Adipocyte (in vitro differentiated cells): Measurements from ENCODE around the gene ARHGAP24.
A peak's percentile ranks its signal among the peaks of the same experiment; 100 is the strongest.
"Not testable (repeated sequence)": the region's sequence is repeated elsewhere in the genome, so short reads cannot be mapped to it uniquely, and the experiment has no call there.

ENCODE experiments used
- DNase-seq: peaks from one replicate; pipeline ENCODE4 v3.0.0-alpha.2; 2015; ENCODE audit warnings: low read depth
- H3K27me3 ChIP-seq: replicated peaks from 2 replicates; pipeline ENCODE4 v1.7.0; 2013; ENCODE audit warnings: mild to moderate bottlenecking, low read length, moderate library complexity; ENCODE audit not compliant: control insufficient read depth, insufficient read depth
- H3K36me3 ChIP-seq: 2 replicates; pipeline ENCODE4 v1.7.0; 2013; ENCODE audit warnings: low read length, mild to moderate bottlenecking, moderate library complexity; ENCODE audit not compliant: control insufficient read depth, insufficient read depth, severe bottlenecking
- H3K4me1 ChIP-seq: 2 replicates; pipeline ENCODE4 v1.7.0; 2013; ENCODE audit warnings: mild to moderate bottlenecking, low read length, moderate library complexity; ENCODE audit not compliant: control insufficient read depth, insufficient read depth
- H3K4me3 ChIP-seq: 2 replicates; pipeline ENCODE4 v1.7.0; 2013; ENCODE audit warnings: mild to moderate bottlenecking, low read length, moderate library complexity
- H3K9ac ChIP-seq: 2 replicates; pipeline ENCODE4 v1.7.0; 2013; ENCODE audit warnings: mild to moderate bottlenecking, low read length, moderate library complexity
- H3K9me3 ChIP-seq: 2 replicates; pipeline ENCODE4 v1.7.0; 2013; ENCODE audit warnings: mild to moderate bottlenecking, low read length, moderate library complexity; ENCODE audit not compliant: control insufficient read depth

The ARHGAP24 gene

DNA sequence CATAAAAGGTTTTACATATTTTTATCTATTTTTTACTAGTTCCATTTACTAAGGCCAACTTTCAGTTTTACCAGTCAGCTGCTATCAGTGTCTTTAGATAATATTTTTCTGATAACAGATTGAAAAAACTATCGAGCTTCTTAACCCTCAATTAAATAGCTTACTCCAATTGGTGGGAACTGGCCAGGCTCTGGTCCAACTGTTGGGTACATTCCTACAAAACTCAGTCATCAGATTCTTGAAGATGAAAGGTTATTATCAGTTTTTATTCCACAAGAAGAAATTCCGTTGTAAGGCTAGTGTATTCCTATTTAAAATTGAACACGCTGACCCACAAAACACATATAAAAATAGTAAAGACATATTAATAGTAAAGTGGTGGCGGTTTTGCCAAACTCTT is 538.7 kb downstream of the ARHGAP24 start:
- Histone ChIP-seq H3K4me3 (peak overlapping the region; percentile 10), H3K36me3 (no peaks in the 10 kb centered on the region), H3K9ac (peak overlapping the region; percentile 45), H3K27me3 (no peaks in the 10 kb centered on the region), H3K4me1 (peaks cover 51% of the 10 kb centered on the region), H3K9me3 (no peaks in the 10 kb centered on the region)
- DNase-seq, result peak; percentile 43

DNA sequence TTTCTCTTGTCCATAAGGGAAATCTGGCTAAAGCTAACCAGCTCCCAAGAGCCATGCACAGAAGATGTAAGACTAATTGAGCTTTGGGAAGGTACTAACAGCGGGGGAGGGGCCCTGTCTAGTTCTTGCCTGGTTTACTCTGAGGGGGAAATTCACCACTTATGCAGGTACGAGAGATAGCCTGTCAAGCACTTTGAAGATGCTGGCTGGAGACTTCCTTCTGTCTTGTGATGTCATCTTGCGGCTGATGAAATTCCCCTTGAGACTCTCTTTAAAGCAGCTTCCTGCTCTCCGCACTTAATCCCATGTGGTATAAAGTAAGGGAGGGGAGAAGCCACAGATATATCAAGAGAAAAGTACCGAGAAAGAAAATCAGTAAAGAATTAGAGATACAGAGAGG is 539.6 kb downstream of the ARHGAP24 start:
- peak overlapping the region; percentile 10 for H3K4me3 ChIP-seq
- H3K27me3 ChIP-seq, result no peaks in the 10 kb centered on the region
- H3K36me3 ChIP-seq, result no peaks in the 10 kb centered on the region
- peaks cover 51% of the 10 kb centered on the region for H3K4me1 ChIP-seq
- H3K9me3 ChIP-seq, result no peaks in the 10 kb centered on the region
- H3K9ac ChIP-seq, result no peak overlapping the region
- DNase-seq, result no peak

DNA sequence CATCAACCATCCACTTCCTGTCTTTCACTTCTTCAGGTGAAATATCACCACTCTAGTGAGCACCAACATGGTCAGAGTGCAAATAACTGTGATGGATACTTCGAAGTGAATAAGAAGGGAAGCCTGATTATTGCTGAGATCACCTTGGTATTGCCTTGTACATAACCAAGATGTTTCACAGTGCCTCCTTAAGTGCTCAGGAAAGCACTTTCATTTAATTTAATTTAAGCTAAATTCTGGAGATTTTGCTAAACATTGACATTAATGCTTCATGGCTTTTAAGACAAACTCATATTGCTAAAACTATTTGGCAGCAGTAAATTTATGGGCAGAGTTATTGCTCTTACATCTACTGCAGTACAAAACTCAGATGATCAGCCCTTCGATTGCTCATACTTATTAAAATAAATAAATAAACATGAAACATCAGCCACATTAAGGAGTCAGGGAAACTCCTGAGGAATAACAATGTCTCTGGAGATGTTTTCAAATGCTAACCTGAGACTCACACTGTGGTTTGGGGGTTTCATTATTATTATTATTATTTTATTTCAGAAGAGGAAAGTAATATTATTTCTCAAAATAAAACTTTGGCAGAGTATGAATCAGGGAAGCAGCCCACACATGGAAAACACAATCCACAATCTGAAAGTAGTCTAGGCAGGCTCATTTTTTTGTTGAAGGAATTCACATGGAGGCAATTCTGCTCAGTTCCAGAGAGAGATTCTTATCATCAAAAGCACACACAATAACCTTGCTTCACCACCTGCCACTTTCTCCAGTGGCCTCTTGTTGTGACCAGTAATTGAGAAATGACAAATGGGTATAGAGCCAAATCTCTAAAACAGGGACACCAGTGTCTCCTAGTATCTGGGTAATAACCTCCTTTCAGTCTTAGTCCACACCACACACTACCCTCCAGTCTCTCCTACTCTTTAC is 540.7 kb downstream of the ARHGAP24 start:
- Histone ChIP-seq H3K4me1 (peaks cover 47% of the 10 kb centered on the region), H3K36me3 (no peaks in the 10 kb centered on the region), H3K9me3 (no peaks in the 10 kb centered on the region), H3K27me3 (no peaks in the 10 kb centered on the region), H3K9ac (no peak overlapping the region), H3K4me3 (no peak overlapping the region)
- DNase-seq, result peak; percentile 9

DNA sequence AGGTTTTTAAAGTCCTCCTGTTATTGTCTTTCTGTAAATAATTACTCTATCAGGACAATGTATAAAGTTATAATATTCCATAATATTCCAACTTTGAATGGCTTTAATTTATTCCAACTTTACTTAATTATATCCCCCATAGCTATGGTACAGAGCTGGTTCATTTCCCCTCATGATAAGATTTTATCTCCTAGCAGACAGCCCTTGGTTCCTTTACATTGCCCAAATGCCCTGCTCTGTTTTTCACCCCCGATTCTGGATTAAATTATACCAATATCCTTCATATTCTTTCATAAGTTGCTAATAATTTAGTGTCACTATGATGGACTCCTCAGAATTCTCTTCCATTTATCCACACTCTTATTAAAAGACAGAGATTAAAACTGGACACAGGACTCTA is 544.4 kb downstream of the ARHGAP24 start:
- no peak overlapping the region for H3K9ac ChIP-seq
- no peak for DNase-seq
- peaks cover 19% of the 10 kb centered on the region for H3K4me1 ChIP-seq
- H3K27me3 ChIP-seq, result no peaks in the 10 kb centered on the region
- no peaks in the 10 kb centered on the region for H3K9me3 ChIP-seq
- H3K4me3 ChIP-seq, result no peak overlapping the region
- H3K36me3 ChIP-seq, result no peaks in the 10 kb centered on the region

DNA sequence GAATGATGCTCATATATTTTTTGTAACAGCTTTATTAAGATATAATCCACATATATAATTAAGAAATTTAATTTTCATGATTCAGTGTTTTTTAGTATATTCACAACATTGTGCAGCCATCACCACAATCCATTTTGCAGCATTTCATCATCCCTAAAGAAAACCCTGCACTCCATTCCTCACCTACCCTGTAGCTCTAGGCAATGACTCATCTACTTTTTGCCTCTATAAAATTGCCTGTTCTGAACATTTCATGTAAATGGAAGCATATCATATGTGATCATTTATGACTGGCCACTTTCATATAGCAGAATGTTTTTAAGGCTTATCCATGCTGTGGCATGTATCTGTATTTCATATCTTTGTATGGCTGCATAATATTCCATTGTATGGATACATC is 545.0 kb downstream of the ARHGAP24 start:
- Histone ChIP-seq H3K9me3 (no peaks in the 10 kb centered on the region), H3K4me3 (no peak overlapping the region), H3K4me1 (peaks cover 14% of the 10 kb centered on the region), H3K36me3 (no peaks in the 10 kb centered on the region), H3K27me3 (no peaks in the 10 kb centered on the region), H3K9ac (no peak overlapping the region)
- no peak for DNase-seq

DNA sequence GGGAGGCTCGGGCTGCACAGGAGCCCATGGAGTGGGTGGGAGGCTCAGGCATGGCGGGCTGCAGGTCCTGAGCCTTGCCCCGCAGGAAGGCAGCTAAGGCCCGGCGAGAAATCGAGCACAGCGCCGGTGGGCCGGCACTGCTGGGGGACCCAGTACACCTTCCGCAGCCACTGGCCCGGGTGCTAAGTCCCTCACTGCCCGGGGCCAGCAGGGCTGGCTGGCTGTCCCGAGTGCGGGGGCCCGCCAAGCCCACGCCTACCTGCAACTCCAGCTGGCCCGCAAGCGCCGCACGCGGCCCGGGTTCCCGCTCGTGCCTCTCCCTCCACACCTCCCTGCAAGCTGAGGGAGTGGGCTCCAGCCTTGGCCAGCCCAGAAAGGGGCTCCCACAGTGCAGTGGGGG is 546.7 kb downstream of the ARHGAP24 start:
- not testable (repeated sequence) for H3K9ac ChIP-seq, H3K4me1 ChIP-seq, H3K36me3 ChIP-seq, H3K4me3 ChIP-seq, H3K9me3 ChIP-seq, H3K27me3 ChIP-seq, DNase-seq

DNA sequence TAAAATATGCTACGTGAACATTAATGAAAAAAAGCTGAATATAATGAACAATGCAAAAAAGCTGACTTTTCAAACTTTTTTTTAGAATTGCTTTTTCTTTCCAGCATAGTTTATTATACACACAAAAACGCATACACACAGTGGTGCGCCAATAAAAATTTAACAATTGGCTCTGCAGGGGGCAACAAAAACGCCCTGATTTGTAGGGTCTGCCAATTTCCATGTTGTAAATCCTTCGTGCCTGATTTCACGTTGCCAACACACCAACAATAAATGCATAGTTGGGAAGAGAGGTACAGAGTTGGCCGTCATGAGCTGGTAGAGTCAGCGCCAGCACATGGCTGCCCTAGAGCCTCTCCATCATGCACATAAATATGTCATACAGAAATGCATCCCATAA is 551.8 kb downstream of the ARHGAP24 start:
- Histone ChIP-seq H3K9me3 (no peaks in the 10 kb centered on the region), H3K4me3 (no peak overlapping the region), H3K4me1 (peaks cover 3% of the 10 kb centered on the region), H3K9ac (no peak overlapping the region), H3K36me3 (no peaks in the 10 kb centered on the region), H3K27me3 (no peaks in the 10 kb centered on the region)
- DNase-seq, result no peak

DNA sequence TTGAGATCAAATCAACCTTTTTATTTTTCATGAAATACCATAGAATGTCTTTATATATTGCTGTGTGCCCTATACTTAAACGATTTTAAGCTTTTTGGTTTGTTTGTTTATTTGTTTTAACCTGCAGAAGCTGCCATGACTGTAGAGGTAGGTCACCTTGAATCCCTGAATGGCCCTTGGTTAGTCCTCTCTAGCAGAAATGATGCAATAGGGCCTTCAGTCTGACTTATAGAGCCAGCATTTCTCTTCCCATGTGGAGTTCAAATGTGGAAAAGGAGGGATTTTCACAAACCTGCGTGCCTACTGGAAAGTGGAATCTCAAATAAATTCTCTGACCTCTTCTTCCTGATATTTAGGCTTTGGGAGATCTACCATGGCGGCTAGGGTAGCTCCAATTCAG is 557.0 kb downstream of the ARHGAP24 start:
- peaks cover 31% of the 10 kb centered on the region for H3K4me1 ChIP-seq
- peak; percentile 52 for DNase-seq
- H3K4me3 ChIP-seq, result peak overlapping the region; percentile 45
- no peaks in the 10 kb centered on the region for H3K27me3 ChIP-seq
- peak overlapping the region; percentile 76 for H3K9ac ChIP-seq
- no peaks in the 10 kb centered on the region for H3K9me3 ChIP-seq
- no peaks in the 10 kb centered on the region for H3K36me3 ChIP-seq

DNA sequence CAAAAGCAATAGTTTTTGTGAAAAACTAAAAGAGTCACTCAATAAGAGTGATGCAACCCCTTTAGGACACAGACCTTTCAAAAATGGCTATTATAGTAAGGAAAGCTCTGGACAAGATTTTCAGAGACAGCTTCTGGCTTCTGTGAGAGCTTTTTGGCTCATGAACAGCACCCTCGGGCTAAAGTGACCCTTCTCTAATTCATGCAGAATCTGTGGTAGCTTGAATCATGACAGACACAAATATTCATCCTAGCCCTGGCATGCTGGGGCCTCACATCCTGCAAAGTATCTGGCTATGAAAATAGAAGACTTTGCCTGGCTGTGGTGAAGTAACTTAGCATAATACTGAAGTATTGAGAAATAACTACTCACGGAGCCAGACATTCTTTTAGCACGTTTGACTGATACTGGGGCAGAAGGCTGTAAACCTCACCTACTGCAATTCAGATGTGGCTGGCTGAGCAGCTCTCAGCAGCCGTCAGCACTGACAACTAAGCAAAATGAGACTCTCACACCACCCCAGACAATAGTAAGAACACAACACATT is 557.6 kb downstream of the ARHGAP24 start:
- Histone ChIP-seq H3K4me3 (peak overlapping the region; percentile 64), H3K4me1 (peaks cover 31% of the 10 kb centered on the region), H3K27me3 (no peaks in the 10 kb centered on the region), H3K9me3 (no peaks in the 10 kb centered on the region), H3K36me3 (no peaks in the 10 kb centered on the region), H3K9ac (peak overlapping the region; percentile 80)
- DNase-seq, result peak; percentile 95

DNA sequence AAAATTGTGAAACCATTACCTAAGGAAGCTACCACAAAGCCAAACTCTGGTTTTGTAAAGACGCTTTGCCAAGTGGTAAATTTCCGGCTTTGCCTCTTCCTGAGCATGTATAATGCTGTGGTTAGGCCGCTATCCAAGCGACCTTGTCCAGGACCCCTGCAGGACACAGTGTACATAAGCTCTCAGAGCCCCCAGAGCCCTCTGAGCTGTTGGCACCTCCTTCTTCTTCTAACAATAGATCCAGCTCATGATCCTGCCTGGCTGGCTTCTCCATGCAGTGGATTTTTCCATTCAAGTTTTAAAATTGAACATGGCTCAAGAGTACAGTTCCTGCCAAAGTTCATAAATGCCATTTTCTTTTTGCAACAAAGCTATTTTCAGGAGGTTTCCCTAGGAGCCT is 558.2 kb downstream of the ARHGAP24 start:
- no peaks in the 10 kb centered on the region for H3K36me3 ChIP-seq
- peak overlapping the region; percentile 80 for H3K9ac ChIP-seq
- no peaks in the 10 kb centered on the region for H3K9me3 ChIP-seq
- H3K27me3 ChIP-seq, result no peaks in the 10 kb centered on the region
- H3K4me1 ChIP-seq, result peaks cover 31% of the 10 kb centered on the region
- peak; percentile 92 for DNase-seq
- peak overlapping the region; percentile 64 for H3K4me3 ChIP-seq

DNA sequence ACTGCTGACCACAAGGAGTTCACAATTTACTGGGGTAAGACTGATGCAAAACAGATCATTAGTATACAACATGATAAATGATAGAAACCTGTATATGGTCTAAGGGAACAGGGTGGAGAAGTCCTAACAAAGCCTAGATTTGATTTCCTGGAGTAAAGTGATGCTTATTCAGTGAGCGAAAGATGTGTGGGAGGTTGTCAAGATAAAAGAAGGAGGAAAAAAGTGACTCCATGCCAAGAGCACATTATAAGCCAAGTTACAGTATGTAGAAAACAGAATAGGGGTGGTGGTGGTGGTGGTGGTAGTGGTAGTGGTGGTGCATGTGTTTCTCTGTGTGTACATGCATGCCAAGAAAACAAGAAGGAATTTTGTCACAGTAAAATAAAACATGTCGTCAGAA is 559.7 kb downstream of the ARHGAP24 start:
- H3K27me3 ChIP-seq, result no peaks in the 10 kb centered on the region
- H3K4me1 ChIP-seq, result peaks cover 31% of the 10 kb centered on the region
- DNase-seq, result no peak
- H3K4me3 ChIP-seq, result no peak overlapping the region
- H3K9ac ChIP-seq, result no peak overlapping the region
- no peaks in the 10 kb centered on the region for H3K9me3 ChIP-seq
- no peaks in the 10 kb centered on the region for H3K36me3 ChIP-seq
